ENCODE results near the gene KREMEN1.

GRCh38 chr22:29165321-29166060, 92.7 kb downstream of the KREMEN1 start:
- TF ChIP-seq SRF (IDR thresholded peaks at IDR 0.05; ENCODE audit: low read depth) = no peak
- no peak for TF ChIP-seq REST (IDR thresholded peaks at IDR 0.05; ENCODE audit: low read depth)
- TF ChIP-seq CTCF (IDR thresholded peaks at IDR 0.05 in 2 of 3, conservative IDR thresholded peaks at IDR 0.05 in 1 of 3; ENCODE audit: borderline replicate concordance in 1 of 3, insufficient read depth in 1 of 3, low read depth in 2 of 3, low read length in 2 of 3) = no peak
- no peak for TF ChIP-seq ZFX (IDR thresholded peaks at IDR 0.05)
- no peak for TF ChIP-seq MAX (IDR thresholded peaks at IDR 0.05)
- TF ChIP-seq SIN3A (IDR thresholded peaks at IDR 0.05; ENCODE audit: low read depth) = no peak
- TF ChIP-seq EZH2phosphoT487 (IDR thresholded peaks at IDR 0.05; ENCODE audit: borderline replicate concordance) = no peak
